Activated CD4-positive, alpha-beta T cell treated with anti-CD3 and anti-CD28 coated beads for 1 hour (primary cell): ENCODE measurements around the gene PCNX1.
"Not testable (repeated sequence)": the region's sequence is repeated elsewhere in the genome, so short reads cannot be mapped to it uniquely, and the experiment has no call there.

ENCODE experiments used
- DNase-seq: peaks from one replicate; pipeline ENCODE4 v3.0.0-alpha.2; 2020

Gene PCNX1

GRCh38 chr14:70971560-70971959, 64.3 kb downstream of the PCNX1 start:
- no peak for DNase-seq

GRCh38 chr14:70972107-70972976, 65.1 kb downstream of the PCNX1 start:
- peak; percentile 71 for DNase-seq

DNA sequence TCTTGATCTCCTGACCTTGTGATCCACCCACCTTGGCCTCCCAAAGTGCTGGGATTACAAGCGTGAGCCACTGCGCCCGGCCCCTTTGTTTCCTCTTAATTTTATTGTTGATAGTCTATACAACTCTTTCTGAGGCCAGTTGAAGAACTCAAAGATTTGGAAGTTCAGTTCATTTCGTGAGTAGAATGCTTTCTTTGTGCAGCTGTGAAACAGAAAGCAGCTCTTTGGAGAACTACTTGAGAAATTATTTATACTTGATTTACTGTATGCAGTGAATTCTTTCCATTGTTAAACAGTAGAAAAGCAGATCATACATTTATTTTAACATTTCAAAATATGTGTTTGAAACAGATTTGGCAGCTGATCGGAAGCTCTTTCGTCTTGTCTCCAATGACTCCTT, 69.3 kb downstream of the PCNX1 start:
- no peak for DNase-seq

- no peak for DNase-seq
These were observed 74.0 kb downstream of the PCNX1 start for GRCh38 chr14:70981000-70981952.

- DNase-seq: no peak
These were observed 74.9 kb downstream of the PCNX1 start for GRCh38 chr14:70982200-70982599.

DNA sequence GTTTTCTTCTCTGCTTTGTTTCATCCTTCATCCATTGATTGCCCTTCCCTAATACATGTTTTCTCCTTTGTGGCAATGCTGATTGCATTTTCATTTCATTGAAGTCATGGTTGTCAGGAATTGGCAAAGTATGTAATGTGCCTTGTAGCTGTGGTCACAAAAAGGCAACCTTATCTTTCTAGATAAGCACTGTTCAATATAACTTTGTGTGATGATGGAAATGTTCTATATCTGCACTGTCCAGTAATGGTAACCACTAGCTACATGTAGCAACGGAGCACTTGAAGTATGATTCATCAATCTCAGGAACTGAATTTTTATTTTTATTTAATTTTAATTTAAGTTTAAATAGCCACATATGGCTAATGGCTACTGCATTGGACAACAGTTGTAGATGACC, 79.8 kb downstream of the PCNX1 start:
- DNase-seq: no peak

- no peak for DNase-seq
These were observed 81.2 kb downstream of the PCNX1 start for GRCh38 chr14:70988452-70988851.

DNA sequence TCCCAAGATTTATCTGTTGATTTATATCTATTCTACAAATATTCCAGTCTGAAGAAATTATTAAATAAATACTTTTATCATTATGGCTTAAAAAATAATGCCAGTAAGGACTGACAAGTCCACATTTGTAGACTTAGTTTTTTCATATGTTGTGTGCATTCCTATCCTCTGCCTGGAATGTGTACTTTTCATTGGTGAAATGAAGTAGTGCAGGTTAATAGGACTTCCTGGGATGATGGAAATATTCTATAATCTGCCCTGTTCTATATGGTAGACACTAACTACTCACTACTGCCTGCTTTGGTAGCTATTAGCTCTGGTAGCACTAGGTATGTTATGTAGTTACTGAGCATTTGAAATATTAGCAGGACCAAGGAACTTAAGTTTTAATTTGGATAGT, 86.7 kb downstream of the PCNX1 start:
- DNase-seq: no peak

DNA sequence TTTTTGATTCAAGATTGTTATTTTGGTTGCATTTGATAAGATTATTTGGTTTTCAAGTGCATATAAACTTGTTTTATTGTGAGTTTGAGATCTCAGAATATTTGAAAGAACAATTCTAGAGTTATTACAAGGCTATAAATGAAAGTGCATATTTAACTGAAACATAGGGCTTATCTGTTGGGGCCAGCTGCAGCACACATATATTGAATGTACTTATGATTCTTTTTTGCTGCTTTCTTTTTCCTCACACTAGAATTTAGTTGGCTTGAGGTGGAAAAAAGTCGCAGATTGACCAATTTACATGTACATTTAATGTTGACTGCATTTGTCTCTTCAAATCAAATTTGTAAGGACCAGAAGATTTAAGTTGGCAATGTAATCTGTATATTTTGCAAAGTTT, 88.0 kb downstream of the PCNX1 start:
- no peak for DNase-seq

- no peak for DNase-seq
These were observed 88.4 kb downstream of the PCNX1 start for GRCh38 chr14:70995671-70996070.

- DNase-seq: no peak
These were observed 91.9 kb downstream of the PCNX1 start for GRCh38 chr14:70999117-70999516.

GRCh38 chr14:71000091-71000490, 92.8 kb downstream of the PCNX1 start:
- DNase-seq: no peak

DNA sequence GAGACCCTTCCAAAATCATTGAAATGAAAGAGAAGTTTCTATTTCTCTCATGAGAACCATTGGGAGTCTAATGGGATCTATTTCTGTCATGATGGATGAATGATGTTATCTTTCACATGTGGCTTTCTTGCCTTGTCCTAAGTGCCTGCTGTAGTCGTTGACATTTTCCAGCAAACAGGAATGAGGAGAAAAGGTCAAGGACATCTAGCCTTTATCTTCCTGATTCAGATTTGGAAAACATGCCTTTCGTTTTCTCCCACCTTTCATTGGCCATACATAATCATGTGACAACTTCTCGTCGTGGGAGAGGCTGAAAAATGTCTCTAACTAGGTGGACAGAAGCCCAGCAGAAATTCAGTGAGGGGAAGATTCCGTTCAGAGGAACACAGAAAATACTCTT, 94.5 kb downstream of the PCNX1 start:
- no peak for DNase-seq

GRCh38 chr14:71003156-71003555, 95.9 kb downstream of the PCNX1 start:
- no peak for DNase-seq

DNA sequence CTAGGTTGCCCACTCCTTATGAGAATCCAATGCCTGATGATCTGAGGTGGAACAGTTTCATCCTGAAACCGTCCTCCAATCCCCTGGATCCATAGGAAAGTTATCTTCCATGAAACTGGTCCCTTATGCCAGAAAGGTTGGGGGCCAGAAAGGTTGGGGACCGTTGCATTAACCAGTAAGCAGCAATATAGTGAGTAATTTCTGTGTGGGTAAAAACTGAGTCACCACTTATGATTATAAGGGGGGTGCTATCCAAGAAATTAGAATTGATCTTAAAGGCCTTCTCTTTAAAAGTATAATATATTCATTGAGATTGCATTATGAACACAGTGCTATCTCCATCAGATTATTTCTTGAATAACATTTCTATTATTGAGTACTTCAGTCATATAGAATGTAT, 97.2 kb downstream of the PCNX1 start:
- DNase-seq: no peak

DNA sequence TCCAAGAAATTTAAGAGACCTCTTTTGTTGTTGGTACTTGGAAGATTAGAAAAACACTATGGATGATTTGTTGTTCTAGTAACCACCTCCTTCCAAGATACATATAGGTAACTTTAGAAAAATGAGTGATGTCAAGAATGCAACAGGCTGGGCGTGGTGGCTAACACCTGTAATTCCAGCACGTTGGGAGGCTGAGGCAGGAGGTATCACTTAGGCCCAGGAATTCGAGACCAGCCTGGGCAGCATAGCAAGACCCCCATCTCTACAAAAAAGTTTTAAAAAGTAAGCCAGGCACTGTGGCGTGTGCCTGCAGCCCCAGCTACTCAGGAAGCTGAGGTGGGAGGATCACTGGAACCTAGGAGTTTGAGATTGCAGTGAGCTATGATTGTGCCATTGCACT, 97.8 kb downstream of the PCNX1 start:
- no peak for DNase-seq

DNA sequence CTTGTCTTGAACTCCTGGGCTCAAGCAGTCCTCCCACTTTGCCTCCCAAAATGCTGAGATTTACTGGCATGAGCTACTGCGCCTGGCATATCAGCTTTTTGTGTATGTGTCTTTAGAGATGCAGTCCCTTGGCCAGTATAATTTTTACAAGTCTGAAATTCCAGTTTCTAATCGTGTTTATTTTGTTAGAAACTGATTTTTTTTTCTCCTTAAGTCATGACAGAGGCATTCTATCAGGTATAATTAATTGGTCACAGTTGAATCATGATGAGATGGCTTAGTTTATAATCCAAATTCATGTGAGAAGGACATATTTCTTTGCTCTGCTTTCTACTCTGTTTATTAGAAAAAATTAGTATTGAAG, 98.9 kb downstream of the PCNX1 start:
- no peak for DNase-seq

- no peak for DNase-seq
These were observed 104.2 kb downstream of the PCNX1 start for GRCh38 chr14:71011479-71011878.

DNA sequence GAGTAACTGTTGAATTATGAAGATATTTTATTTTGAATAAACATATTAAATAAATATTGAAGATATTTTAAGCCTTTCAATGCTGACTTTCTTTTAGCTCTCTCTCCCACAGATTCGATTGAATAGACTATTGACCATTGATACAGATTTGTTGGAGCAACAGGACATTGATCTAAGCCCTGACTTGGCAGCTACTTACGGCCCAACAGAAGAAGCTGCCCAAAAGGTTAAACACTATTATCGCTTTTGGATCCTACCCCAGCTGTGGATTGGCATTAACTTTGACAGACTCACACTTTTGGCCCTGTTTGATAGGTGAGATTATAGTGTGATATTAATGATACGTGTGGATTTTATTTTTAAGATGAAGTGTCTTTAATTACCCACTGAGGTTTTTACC, 105.6 kb downstream of the PCNX1 start:
- no peak for DNase-seq

DNA sequence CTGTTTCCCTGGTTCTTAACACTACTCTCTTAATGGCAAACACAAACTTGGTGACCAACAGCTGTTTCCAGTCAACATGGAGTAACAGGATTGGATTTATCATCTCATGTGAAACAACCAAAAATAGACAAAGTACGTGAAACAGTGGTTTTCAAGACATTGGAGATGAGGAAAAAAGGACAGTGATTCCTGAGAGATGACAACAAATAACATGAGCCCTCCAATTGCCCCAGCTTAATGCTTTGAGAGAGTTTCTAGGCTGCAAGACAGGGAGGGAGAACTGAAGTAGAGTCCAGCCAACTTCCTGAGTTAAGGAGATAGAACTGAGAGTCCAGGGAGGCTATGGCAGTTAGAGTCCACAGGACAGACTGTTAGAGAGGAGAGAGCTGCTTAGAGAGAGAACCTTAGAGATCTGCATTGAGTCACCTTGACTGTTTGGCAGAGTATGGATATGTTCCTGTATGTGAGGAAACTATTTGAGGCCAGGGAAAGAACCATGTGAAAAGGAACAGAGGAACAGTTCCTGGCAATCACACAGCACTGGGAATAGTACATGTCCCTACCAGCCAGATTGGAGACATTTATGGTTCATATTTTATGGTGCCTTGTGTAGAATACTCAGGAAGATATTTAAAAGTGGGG, 106.4 kb downstream of the PCNX1 start:
- DNase-seq: no peak

DNA sequence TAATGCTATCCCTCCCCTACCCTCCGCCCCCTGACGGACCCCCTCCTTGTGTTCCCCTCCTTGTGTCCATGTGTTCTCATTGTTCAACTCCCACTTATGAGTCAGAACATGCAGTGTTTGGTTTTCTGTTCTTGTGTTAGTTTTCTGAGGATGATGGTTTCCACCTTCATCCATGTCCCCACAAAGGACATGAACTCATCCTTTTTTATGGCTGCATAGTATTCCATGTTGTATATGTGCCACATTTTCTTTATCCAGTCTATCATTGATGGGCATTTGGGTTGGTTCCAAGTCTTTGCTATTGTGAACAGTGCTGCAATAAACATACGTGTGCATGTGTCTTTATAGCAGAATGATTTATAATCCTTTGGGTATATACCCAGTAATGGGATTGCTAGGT, 112.7 kb downstream of the PCNX1 start:
- DNase-seq: not testable (repeated sequence)

DNA sequence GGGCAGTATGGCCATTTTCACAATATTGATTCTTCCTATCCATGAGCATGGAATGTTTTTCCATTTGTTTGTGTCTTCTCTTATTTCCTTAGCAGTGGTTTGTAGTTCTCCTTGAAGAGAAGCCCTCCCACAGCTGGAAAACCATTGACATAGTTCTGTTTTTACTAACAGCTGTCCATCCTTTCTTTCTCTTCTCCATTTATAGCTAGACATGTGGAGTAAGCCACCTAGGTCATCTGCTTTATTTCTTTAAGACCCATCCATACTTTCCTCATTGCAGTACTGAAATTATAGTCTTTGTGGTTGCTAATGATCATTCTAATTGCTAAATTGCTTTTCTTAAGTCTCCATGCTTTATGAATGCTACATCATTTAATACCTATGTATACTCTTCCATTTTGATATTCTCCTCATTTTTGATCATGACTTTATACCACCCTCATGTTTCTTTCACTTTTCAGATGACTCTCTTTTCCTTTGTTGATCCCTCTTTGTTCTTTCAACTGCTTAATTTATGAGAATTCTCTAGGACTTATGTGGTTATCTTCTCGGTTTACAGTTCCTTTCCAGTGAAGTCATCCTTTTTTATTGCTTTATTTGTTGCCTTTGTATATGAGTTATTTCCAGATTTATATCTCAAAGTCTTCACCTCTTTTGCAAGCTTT, 114.2 kb downstream of the PCNX1 start:
- no peak for DNase-seq
